SHP77 treated with DMSO at 0.1 percent for 48 hours (cell line): ENCODE measurements around the gene SH3TC1.

Experiments
- DNase-seq: peaks from one replicate; lab custom pipeline; 2025; lab: John Stamatoyannopoulos, UW

SH3TC1 gene

DNA sequence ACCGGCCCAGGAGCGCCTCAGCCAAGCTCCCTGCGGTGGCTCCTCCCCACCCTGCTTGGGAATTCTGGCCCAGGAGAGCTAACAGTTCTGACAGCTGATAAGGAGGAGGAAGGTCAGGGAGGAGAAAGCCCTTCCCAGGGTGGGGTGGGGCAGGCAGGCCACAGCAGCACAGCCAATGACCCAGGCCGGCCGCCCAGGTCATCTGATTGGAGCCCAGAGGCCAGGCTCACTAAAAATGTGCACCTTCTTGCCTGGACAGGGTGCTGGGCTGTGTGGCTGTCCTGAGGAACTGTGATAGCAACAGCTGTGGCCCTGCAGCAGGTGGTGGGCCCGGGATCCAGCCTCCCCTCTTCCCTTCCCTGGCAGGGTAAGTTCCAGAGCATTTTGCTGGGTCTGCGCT lies 17.2 kb upstream of the SH3TC1 start:
- DNase-seq, result no peak

GRCh38 chr4:8182294-8182693 lies 16.8 kb upstream of the SH3TC1 start:
- no peak for DNase-seq

- DNase-seq, result no peak
These were observed 16.0 kb upstream of the SH3TC1 start for GRCh38 chr4:8182858-8183725.

- DNase-seq, result no peak
These were observed 15.0 kb upstream of the SH3TC1 start for GRCh38 chr4:8184061-8184460.

GRCh38 chr4:8185295-8185694 lies 13.8 kb upstream of the SH3TC1 start:
- no peak for DNase-seq

DNA sequence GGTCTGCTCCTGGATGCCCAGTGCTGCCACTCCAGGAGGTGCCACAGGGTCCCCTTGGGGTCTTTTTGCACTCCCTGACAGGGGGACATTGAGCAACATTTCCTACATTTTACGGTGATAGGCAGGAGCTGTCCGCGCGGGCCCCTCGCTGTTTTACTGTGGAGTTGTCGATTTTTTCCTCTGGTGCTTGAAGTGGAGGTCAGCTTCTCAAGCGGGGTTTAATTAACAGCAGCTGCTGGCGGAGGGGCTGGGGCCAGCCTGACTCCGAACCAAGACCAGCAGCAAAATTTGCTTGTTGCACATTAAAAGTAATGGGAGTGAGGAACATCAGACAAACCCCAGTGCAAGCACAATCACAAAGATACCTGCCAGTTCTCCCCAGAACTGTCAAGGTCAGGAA lies 13.2 kb upstream of the SH3TC1 start:
- no peak for DNase-seq

DNA sequence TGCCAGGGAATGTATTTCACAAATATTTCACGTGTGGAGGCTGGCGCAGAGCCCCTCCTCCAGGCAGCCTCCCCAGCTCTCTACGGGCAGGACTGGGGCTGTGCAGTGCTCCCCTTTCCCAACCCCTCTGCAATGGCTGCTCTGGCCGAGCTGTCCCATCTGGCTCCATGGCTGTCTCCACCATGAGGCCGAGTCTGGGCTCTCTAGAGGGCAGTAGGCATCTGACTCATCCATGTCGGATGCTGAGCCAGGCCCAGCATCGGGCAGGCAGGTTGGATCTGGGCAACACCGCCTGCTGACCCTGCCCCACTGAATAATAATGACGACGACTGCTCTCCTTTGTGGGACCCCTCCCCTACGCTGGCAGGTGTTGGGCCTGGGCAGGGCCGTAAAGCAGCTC lies 11.0 kb upstream of the SH3TC1 start:
- DNase-seq, result no peak

DNA sequence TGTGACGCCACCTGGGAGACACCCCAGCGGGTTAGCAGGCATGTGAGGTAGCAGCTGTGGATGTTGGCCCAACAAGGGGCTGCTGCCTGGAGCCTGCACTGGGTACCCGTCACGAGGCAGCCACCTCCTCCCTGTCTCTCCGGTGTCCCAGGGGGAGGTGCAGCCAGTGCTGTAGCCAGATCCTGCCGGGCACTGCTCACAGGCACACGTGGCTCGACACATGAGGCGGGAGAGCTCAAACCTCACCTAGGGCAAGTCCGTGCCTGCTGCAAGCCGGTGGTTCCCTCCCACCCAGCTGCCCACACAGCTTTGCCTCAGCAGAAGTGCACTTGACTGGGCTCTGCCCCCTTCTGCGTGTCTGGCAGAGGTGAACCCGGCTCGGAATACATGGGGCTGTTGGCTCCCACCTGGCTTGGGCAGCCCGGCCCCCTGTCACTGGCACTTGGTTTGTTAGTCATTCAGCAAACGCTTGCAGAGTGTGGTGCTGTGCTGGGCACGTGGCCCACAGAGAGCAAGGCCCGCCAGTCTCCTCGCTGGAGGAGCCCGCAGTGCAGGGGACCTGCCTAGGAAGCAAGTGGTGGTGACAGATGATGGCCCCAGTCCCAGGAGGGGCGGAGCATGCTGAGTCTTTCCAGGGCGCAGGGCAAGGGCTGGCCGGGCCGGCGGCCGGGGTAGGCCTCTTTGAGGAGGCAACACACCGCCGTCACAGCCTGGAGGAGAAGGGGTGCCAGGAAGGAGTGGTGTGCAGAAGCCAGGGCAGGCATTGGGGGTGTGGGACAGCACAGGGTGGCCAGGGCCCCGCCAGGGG lies 10.1 kb upstream of the SH3TC1 start:
- DNase-seq, result peak; percentile 43

DNA sequence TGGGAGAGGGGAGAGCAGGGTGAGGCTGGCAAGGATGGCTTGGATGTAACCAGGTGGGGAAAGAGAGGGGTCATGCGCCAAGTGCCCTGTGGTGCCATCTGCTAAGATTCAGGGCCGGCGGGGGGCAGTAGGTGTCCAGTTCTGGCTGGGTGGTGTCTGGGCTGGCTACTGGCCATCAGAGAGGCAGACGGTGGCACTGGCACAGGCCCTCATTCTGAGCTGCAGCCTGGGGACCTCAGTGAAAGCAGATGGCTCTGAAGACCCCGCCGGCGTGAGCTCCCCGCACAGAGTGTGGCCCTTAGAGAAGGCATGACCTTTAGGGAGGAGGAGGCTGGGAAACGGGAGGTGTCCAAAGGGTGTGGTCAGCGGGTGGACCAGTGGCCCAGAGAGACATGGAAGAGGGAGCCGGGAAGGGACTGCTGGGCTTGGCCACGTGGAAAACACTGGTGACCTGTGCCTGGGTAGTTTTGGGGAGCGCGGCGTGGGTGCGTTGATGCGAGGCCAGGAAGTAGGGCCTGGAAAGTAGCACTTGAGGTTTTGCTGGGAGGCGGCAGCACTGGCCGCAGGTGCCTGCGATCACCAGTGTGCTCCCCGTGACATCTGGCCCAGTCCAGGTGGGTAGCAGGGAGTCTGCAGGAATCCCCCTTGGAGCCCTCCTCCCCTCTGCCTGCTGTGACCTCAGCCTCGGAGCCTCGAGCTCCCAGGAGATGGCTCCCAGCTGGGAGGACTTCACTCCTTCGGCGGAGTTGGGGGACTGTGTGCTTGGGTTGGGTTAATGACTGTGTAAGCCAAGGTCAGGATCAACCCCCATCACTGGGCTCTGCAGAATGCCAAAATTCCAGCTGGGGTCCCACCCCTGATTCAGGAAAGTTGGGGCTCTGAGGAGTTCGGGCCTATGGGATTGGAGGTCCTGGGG lies 9.3 kb upstream of the SH3TC1 start:
- no peak for DNase-seq

- no peak for DNase-seq
These were observed 7.8 kb upstream of the SH3TC1 start for GRCh38 chr4:8191136-8191747.

GRCh38 chr4:8192748-8193738 lies 6.0 kb upstream of the SH3TC1 start:
- DNase-seq, result peak; percentile 49

DNA sequence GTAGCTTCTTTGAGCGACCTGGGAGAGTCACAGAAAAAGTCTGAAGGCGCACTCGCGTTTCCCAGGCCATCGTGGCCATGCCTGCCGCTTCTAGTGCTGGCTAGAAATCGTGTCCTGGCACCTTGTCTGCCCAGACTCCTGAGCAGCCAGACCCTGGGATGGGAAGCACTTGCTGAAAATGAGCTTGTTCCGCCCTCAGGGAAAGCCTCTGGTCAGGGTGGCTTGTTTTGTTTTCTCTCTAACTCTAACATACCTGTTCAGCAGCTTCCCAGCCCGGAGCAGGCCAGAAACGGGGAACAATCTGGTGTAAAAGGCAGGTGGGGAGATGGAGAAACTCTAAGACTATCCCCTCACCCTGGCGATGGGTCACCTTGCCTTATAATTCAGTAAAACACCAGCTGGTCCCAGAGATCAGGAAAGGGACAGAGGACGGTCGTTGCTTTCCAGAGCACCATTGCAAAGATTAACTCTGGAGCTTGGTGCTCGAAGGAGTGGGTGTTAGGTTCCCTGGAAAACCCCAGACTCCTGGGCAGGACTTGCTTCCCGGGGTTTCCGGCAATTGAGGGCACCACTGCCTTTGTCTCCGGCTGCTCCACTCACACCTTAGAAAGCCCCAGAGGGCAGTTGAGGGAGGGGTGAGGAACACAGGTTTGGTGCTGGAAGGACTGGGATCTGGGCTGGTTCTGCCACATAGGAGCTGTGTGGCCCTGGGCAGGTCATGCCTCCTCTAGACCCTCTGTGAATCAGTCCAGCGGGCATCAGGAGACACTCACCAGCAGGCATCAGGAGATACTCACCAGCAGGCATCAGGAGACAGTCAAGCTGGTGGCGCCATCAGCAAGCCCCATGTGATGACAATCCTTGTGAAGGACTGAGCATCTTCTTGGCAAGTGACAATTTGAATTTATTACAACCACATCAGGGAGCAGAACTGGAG lies 4.5 kb upstream of the SH3TC1 start:
- DNase-seq, result no peak

DNA sequence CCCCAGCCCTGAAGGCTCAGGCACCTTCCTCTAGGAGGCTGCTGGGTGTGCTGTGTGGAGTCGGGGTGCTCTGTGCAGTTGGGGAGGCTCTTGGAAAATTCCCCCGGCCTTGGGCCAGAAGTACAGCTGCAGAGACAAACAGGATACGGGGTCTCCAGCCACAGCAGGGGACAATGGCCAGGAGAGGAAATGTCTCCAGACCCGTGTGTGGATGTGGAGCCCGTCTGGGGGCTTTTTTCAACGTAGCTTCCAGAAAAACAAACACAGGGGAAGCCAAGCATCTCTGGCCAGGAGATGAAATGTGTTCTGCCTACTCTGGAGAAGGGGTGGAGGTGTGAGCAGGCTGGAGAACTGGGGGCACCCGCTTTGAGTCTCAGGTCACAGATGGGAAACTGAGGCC lies 3.7 kb upstream of the SH3TC1 start:
- no peak for DNase-seq

DNA sequence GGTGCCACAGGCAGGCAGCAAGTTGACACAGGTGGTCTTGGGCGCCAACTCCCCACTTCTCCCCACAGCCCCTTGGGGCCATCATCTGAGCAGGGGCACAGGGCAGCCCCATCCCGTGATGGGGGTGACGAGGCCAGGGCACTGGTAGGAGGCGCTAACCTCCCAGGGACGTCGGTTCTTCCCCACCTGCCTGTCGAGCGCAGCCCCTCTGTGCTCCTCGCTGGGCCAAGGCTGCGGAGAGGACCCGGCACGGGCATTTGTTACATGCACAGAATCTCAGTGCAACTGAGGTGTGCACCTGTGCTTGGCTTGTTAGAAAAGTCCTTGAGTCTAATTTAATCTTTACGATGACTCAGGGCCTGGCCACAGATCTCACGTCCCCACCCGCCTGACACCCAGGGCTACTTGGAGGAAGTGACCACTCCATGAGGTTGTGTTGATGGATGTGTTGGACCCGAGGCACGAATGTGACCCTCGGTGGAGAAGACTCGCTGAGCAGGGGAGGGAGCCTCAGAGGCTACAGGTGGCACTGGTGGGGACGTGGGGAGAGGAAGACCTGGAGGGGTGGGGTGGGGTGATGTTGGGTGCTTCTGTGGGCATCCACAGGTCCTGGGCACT lies 3.1 kb upstream of the SH3TC1 start:
- DNase-seq, result no peak

- DNase-seq, result no peak
These were observed 1.6 kb upstream of the SH3TC1 start for GRCh38 chr4:8197521-8197920.

GRCh38 chr4:8198206-8198905 lies 734 bp upstream of the SH3TC1 start:
- no peak for DNase-seq

- no peak for DNase-seq
These were observed 658 bp downstream of the SH3TC1 start for GRCh38 chr4:8199594-8200301.
